AG04450 (cell line): Measurements from ENCODE around the gene SNX19. TPM values are rescaled to one million over a fixed set of nuclear protein-coding genes. Genes with fewer than 3 reads are reported as not detected.
A peak's percentile ranks its signal among the peaks of the same experiment; 100 is the strongest.
"Not testable (repeated sequence)": the region's sequence is repeated elsewhere in the genome, so short reads cannot be mapped to it uniquely, and the experiment has no call there.

Experiments
- CTCF ChIA-PET: fragments of 300-600, 350-600 bp; formaldehyde crosslinking; extraction: SDS; loops from one replicate; lab custom pipeline; 2022; ENCODE audit warnings: antibody characterized with exemption, inconsistent platforms; lab: Charles Lee
- POLR2A ChIA-PET: fragments of 350-600 bp; formaldehyde crosslinking; extraction: SDS; loops from one replicate; lab custom pipeline; 2021; ENCODE audit warnings: antibody characterized with exemption, inconsistent platforms; lab: Yijun Ruan, JAX
- DNase-seq: peaks from one replicate; pipeline ENCODE4 v3.0.0-alpha.2; 2011; ENCODE audit warnings: low read depth, low spot score
- H3K27ac ChIP-seq: one replicate; pipeline ENCODE4 v1.5.1; 2012; ENCODE audit warnings: low read depth, low read length, control low read depth
- H3K27me3 ChIP-seq: one replicate; pipeline ENCODE4 v1.6.0; 2012; ENCODE audit warnings: low read length; ENCODE audit not compliant: control insufficient read depth, insufficient read depth
- H3K4me3 ChIP-seq: 2 replicates; pipeline ENCODE4 v1.5.1; 2011; ENCODE audit warnings: mild to moderate bottlenecking, low read depth, low read length, control low read depth
- H3K9me3 ChIP-seq: 2 replicates; pipeline ENCODE4 v1.5.1; 2012; ENCODE audit warnings: low read length; ENCODE audit not compliant: control insufficient read depth, insufficient read depth
- polyA plus RNA-seq: library from polyadenylated mRNA; depleted of rRNA; stranded (reverse); fragments of >200 nt; gene quantifications from 2 replicates; pipeline ENCODE4 v1.2.3, GENCODE V29; 2011
- TF ChIP-seq, protein P1 (sequence below): IDR thresholded peaks from 2 replicates; pipeline ENCODE4 v1.5.1; 2011; ENCODE audit warnings: low read depth, low read length, control low read depth, inconsistent platforms

The SNX19 gene
- polyA plus RNA-seq, 1 experiment: 64.9 TPM

DNA sequence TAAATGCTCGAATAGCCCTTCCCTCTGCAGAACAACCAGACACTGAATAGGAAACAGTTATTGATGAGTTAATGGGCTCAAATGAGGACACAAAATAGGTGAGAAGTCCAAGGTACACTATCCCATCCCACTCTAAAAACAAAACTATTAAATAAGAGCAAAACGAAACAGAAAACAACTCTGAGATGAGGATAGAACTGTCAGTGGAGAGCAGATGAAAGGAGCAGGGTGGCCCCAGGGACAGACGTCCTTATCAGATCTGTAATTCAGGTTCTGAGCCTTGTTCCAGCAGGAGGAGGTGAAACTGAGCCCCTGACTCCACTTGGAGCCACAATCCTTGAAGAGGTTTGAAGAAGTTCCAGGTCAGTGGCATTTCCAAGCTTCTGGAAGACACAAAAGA lies 8.5 kb upstream of the SNX19 start:
- H3K9me3 ChIP-seq: peaks cover 4% of the 10 kb centered on the region; the same call in 1 of the 2 replicates
- ChIA-PET POLR2A (no interaction called here), CTCF (interaction anchor here (1.0 to 1.2 kb wide), 2 partner anchors 8 to 749 kb away, joined by 6 to 9 read pairs; partner anchors contain the start of gene SNX19)
- H3K27ac ChIP-seq: no peak overlapping the region
- no peak overlapping the region for H3K4me3 ChIP-seq
- TF ChIP-seq, protein P1, sequence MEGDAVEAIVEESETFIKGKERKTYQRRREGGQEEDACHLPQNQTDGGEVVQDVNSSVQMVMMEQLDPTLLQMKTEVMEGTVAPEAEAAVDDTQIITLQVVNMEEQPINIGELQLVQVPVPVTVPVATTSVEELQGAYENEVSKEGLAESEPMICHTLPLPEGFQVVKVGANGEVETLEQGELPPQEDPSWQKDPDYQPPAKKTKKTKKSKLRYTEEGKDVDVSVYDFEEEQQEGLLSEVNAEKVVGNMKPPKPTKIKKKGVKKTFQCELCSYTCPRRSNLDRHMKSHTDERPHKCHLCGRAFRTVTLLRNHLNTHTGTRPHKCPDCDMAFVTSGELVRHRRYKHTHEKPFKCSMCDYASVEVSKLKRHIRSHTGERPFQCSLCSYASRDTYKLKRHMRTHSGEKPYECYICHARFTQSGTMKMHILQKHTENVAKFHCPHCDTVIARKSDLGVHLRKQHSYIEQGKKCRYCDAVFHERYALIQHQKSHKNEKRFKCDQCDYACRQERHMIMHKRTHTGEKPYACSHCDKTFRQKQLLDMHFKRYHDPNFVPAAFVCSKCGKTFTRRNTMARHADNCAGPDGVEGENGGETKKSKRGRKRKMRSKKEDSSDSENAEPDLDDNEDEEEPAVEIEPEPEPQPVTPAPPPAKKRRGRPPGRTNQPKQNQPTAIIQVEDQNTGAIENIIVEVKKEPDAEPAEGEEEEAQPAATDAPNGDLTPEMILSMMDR: no peak
- no peak for DNase-seq
- H3K27me3 ChIP-seq: no peaks in the 10 kb centered on the region

DNA sequence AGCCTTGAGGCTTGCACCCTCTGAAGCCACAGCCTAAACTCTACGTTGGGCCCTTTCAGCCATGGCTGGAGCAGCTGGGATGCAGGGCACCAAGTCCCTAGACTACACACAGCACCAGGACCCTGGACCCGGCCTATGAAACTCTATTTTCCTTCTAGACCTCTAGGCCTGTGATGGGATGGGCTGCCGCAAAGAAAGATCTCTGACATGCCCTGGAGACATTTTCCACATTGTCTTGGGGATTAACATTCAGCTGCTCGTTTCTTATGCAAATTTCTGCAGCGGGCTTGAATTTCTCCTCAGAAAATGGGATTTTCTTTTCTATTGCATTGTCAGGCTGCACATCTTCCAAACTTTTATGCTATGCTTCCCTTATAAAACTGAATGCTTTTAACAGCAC lies 4.3 kb upstream of the SNX19 start:
- H3K9me3 ChIP-seq, H3K27ac ChIP-seq, POLR2A ChIA-PET, H3K4me3 ChIP-seq, CTCF ChIA-PET, H3K27me3 ChIP-seq, DNase-seq: not testable (repeated sequence)

DNA sequence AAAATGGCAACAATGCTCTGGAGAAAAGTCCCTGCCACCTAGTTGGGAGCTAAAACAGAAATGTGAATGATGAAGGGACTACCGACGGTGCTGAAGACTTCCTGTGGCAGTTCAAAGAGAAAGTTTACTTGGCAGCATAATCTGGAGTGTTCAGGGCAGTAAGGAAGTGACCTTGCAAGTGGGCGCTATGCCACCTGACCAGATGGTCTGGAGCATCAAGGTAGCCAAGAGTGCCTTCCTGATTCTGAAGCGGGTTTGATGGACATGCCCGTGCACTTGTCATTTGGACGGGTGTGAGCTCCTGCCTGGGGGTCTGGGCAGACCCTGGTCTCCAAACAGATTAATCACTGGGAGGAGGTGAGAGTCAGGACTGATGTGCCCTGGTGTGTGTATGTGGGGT lies 1.8 kb upstream of the SNX19 start:
- CTCF ChIA-PET: interaction anchor here (0.6 to 2.9 kb wide), 3 partner anchors 21 to 118 kb away, joined by 3 to 19 read pairs (median 10); no protein-coding TSS in a partner anchor
- H3K27ac ChIP-seq: no peak overlapping the region
- DNase-seq: no peak
- H3K4me3 ChIP-seq: no peak overlapping the region
- TF ChIP-seq, protein P1: no peak
- no peaks in the 10 kb centered on the region for H3K27me3 ChIP-seq
- POLR2A ChIA-PET: no interaction called here
- H3K9me3 ChIP-seq: peaks cover 11% of the 10 kb centered on the region

DNA sequence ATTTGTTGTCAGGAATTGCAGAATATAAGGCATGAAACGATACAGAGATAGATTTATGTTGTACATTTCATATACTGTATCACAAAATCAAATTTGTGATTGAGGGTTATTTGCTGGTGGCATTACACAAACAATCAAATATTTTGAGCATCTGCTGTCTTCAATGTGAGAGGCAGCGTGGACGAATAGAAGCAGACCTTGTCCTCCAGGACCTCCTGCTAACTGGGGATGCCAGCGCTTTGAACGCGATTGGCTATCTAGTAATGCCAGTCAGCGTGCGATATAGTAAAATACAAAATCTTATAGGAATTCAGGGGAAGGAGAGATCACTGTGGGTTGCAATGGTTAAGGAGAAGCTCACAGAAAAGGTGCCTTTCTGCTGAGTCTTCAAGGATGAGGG lies 631 bp upstream of the SNX19 start:
- Histone ChIP-seq H3K27ac (peak overlapping the region; percentile 33), H3K4me3 (peak overlapping the region; percentile 49), H3K9me3 (peaks cover 11% of the 10 kb centered on the region), H3K27me3 (no peaks in the 10 kb centered on the region)
- POLR2A ChIA-PET: interaction anchor here (0.6 to 1.8 kb wide), 7 partner anchors 19 to 527 kb away, joined by 3 to 15 read pairs (median 4); no protein-coding TSS in a partner anchor
- DNase-seq: no peak
- TF ChIP-seq, protein P1: no peak
- CTCF ChIA-PET: interaction anchor here (0.6 to 2.9 kb wide), 47 partner anchors 8 to 704 kb away, joined by 3 to 42 read pairs (median 5); no protein-coding TSS in a partner anchor

- Histone ChIP-seq H3K27me3 (no peaks in the 10 kb centered on the region), H3K4me3 (peak overlapping the region; percentile 80), H3K9me3 (peaks cover 11% of the 10 kb centered on the region), H3K27ac (peak overlapping the region; percentile 77)
- no peak for DNase-seq
- ChIA-PET CTCF (interaction anchor here (0.6 to 2.9 kb wide), 35 partner anchors 9 to 759 kb away, joined by 3 to 42 read pairs (median 5); no protein-coding TSS in a partner anchor), POLR2A (interaction anchor here (0.8 to 1.8 kb wide), 8 partner anchors 16 to 526 kb away, joined by 3 to 15 read pairs (median 4); no protein-coding TSS in a partner anchor)
- TF ChIP-seq, protein P1: no peak
Observed at GRCh38 chr11:130915603-130916237, 559 bp downstream of the SNX19 start.
